ENCODE measurements around the gene ZBTB17. TPM values are rescaled to one million over a fixed set of nuclear protein-coding genes. Genes with fewer than 3 reads are reported as not detected.
"Not testable (repeated sequence)": the region's sequence is repeated elsewhere in the genome, so short reads cannot be mapped to it uniquely, and the experiment has no call there.

The ZBTB17 gene
- total RNA-seq, 1 donor from 2014 or later = 23.9 TPM

DNA sequence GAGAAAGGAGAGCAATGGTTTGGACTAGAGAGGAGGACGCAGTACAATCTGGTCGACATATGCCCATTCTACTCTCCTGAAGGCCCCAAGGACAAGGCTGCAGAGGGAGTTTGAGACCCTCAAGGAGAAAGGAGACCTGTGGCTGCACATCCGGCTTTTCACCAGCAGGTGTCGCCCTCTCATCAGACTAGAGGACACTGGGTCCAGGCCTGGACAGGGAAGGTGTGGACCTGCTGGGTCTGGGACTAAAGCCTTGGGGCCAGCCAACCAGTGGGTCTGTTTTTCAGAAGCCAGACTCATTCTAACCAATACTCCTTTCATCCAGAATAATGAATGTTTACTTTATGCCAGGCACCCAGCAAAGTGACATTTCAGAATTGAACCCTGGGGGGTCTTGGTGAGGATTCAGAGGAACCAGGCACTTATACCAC, 33.1 kb upstream of the ZBTB17 start:
- H3K27me3 Mint-ChIP-seq (ENCODE audit: low read depth) = no peaks in the 10 kb centered on the region
- no peak overlapping the region for H3K4me3 Mint-ChIP-seq (ENCODE audit: unreplicated experiment)
- DNase-seq (ENCODE audit: low spot score) = peak; percentile 92
- H3K36me3 Mint-ChIP-seq (ENCODE audit: low read depth) = no peaks in the 10 kb centered on the region
- no peaks in the 10 kb centered on the region for H3K9me3 Mint-ChIP-seq (ENCODE audit: low read depth)
- TF ChIP-seq, protein P1, sequence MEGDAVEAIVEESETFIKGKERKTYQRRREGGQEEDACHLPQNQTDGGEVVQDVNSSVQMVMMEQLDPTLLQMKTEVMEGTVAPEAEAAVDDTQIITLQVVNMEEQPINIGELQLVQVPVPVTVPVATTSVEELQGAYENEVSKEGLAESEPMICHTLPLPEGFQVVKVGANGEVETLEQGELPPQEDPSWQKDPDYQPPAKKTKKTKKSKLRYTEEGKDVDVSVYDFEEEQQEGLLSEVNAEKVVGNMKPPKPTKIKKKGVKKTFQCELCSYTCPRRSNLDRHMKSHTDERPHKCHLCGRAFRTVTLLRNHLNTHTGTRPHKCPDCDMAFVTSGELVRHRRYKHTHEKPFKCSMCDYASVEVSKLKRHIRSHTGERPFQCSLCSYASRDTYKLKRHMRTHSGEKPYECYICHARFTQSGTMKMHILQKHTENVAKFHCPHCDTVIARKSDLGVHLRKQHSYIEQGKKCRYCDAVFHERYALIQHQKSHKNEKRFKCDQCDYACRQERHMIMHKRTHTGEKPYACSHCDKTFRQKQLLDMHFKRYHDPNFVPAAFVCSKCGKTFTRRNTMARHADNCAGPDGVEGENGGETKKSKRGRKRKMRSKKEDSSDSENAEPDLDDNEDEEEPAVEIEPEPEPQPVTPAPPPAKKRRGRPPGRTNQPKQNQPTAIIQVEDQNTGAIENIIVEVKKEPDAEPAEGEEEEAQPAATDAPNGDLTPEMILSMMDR (IDR thresholded peaks at IDR 0.05) = peak; percentile 99
- peaks cover 21% of the 10 kb centered on the region for H3K4me1 Mint-ChIP-seq (ENCODE audit: low read depth)
- no peak overlapping the region for H3K27ac Mint-ChIP-seq (ENCODE audit: unreplicated experiment)

DNA sequence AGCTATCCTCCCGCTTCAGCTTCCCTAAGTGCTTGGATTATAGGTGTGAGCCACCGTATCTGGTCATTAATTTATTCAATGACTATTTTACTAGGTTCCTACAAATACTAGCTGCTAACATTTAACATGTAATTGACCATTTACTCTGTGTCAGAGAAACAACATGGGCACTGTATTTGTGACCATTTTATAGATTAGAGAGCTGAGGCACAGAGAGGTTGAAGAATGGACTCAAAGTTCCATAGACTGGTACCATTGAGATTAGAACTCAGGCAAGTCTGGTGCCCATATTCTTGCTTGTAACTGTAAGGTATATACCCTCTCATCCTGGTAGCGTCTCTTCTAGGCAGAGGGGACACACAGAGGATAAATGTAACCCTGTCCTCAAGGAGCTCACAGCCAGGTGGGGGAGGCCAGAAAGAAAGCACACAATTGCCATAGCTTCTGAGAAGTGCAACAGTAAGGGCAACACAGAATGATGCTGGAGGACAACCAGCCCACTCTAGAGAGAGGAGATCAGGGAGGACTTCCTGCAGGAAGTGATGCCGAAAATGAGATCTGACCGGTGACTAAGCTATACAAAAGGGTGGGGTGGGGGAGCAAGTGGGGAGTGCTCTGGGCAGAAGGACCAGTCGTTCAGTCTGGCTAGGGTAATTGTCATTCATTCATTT, 31.9 kb upstream of the ZBTB17 start:
- TF ChIP-seq, protein P1 (IDR thresholded peaks at IDR 0.05) = no peak
- no peak for DNase-seq (ENCODE audit: low spot score)
- Mint-ChIP-seq H3K4me1 (ENCODE audit: low read depth) (peaks cover 14% of the 10 kb centered on the region), H3K36me3 (ENCODE audit: low read depth) (no peaks in the 10 kb centered on the region), H3K27ac (ENCODE audit: unreplicated experiment) (no peak overlapping the region), H3K9me3 (ENCODE audit: low read depth) (no peaks in the 10 kb centered on the region), H3K27me3 (ENCODE audit: low read depth) (no peaks in the 10 kb centered on the region), H3K4me3 (ENCODE audit: unreplicated experiment) (no peak overlapping the region)

- DNase-seq (ENCODE audit: low spot score) = peak; percentile 55
- no peak overlapping the region for H3K4me3 Mint-ChIP-seq (ENCODE audit: unreplicated experiment)
- no peak overlapping the region for H3K27ac Mint-ChIP-seq (ENCODE audit: unreplicated experiment)
- no peaks in the 10 kb centered on the region for H3K27me3 Mint-ChIP-seq (ENCODE audit: low read depth)
- no peaks in the 10 kb centered on the region for H3K9me3 Mint-ChIP-seq (ENCODE audit: low read depth)
- TF ChIP-seq, protein P1 (IDR thresholded peaks at IDR 0.05) = peak; percentile 59
- H3K4me1 Mint-ChIP-seq (ENCODE audit: low read depth) = peaks cover 8% of the 10 kb centered on the region
- no peaks in the 10 kb centered on the region for H3K36me3 Mint-ChIP-seq (ENCODE audit: low read depth)
Measured at GRCh38 chr1:16006552-16007485, 30.9 kb upstream of the ZBTB17 start.

DNA sequence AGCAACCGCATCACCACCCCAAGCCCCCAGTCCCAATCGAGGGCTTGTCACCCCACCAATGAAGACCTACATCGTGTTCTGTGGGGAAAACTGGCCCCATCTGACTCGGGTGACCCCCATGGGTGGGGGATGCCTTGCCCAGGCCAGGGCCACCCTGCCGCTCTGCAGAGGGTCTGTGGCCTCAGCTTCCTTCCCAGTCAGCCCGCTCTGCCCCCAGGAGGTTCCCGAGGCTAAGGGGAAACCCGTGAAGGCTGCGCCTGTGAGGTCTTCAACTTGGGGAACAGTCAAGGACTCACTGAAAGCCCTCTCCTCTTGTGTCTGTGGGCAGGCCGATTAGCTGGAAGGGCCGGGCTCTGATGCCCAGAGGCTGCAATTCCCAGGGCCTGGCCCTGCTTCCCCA, 30.1 kb upstream of the ZBTB17 start:
- TF ChIP-seq, protein P1 (IDR thresholded peaks at IDR 0.05) = no peak
- Mint-ChIP-seq H3K36me3 (ENCODE audit: low read depth) (no peaks in the 10 kb centered on the region), H3K4me3 (ENCODE audit: unreplicated experiment) (no peak overlapping the region), H3K4me1 (ENCODE audit: low read depth) (peaks cover 8% of the 10 kb centered on the region), H3K27ac (ENCODE audit: unreplicated experiment) (no peak overlapping the region), H3K9me3 (ENCODE audit: low read depth) (no peaks in the 10 kb centered on the region), H3K27me3 (ENCODE audit: low read depth) (no peaks in the 10 kb centered on the region)
- DNase-seq (ENCODE audit: low spot score) = peak; percentile 66

- TF ChIP-seq, protein P1 (IDR thresholded peaks at IDR 0.05) = no peak
- no peaks in the 10 kb centered on the region for H3K36me3 Mint-ChIP-seq (ENCODE audit: low read depth)
- peak; percentile 29 for DNase-seq (ENCODE audit: low spot score)
- H3K9me3 Mint-ChIP-seq (ENCODE audit: low read depth) = no peaks in the 10 kb centered on the region
- H3K27ac Mint-ChIP-seq (ENCODE audit: unreplicated experiment) = no peak overlapping the region
- H3K4me1 Mint-ChIP-seq (ENCODE audit: low read depth) = peaks cover 8% of the 10 kb centered on the region
- no peak overlapping the region for H3K4me3 Mint-ChIP-seq (ENCODE audit: unreplicated experiment)
- no peaks in the 10 kb centered on the region for H3K27me3 Mint-ChIP-seq (ENCODE audit: low read depth)
Measured at GRCh38 chr1:16005597-16005996, 29.7 kb upstream of the ZBTB17 start.

DNA sequence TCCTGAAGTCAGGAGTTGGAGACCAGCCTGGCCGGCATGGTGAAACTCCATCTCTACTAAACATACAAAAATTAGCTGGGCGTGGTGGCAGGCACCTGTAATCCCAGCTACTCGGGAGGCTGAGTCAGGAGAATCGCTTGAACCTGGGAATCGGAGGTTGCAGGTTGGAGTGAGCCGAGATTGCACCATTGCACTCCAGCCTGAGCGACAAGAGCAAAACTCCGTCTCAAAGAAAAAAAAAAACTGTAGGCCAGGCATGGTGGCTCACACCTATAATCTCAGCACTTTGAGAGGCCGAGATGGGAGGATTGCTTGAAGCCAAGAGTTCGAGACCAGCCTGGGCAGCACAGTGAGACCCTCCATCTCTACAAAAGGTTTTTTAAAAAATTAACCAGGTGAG, 25.4 kb upstream of the ZBTB17 start:
- DNase-seq (ENCODE audit: low spot score); H3K4me3 Mint-ChIP-seq (ENCODE audit: unreplicated experiment); H3K4me1 Mint-ChIP-seq (ENCODE audit: low read depth); H3K27me3 Mint-ChIP-seq (ENCODE audit: low read depth); H3K27ac Mint-ChIP-seq (ENCODE audit: unreplicated experiment); H3K9me3 Mint-ChIP-seq (ENCODE audit: low read depth); H3K36me3 Mint-ChIP-seq (ENCODE audit: low read depth): not testable (repeated sequence)

Measured in chondrocyte (in vitro differentiated cells).